ENCODE data around the gene TMEM213. TPM values are rescaled to one million over a fixed set of nuclear protein-coding genes. Genes with fewer than 3 reads are reported as not detected.

The TMEM213 gene
- total RNA-seq, 6 donors from 2014 or later = 0.49 to 6.1 (median 3.6) TPM; not detected in 2

- H3K27ac ChIP-seq = no peak overlapping the region
- peaks cover 0 to 2% (median 0%) of the 10 kb centered on the region in 4 donors for H3K36me3 ChIP-seq
- no peaks in the 10 kb centered on the region for H3K27me3 ChIP-seq
- DNase-seq = no peak
- H3K9me3 ChIP-seq = no peaks in the 10 kb centered on the region
- no peak for TF ChIP-seq EP300 (IDR thresholded peaks at IDR 0.05)
- no peak for TF ChIP-seq POLR2AphosphoS5 (IDR thresholded peaks at IDR 0.05)
- TF ChIP-seq, protein P1, sequence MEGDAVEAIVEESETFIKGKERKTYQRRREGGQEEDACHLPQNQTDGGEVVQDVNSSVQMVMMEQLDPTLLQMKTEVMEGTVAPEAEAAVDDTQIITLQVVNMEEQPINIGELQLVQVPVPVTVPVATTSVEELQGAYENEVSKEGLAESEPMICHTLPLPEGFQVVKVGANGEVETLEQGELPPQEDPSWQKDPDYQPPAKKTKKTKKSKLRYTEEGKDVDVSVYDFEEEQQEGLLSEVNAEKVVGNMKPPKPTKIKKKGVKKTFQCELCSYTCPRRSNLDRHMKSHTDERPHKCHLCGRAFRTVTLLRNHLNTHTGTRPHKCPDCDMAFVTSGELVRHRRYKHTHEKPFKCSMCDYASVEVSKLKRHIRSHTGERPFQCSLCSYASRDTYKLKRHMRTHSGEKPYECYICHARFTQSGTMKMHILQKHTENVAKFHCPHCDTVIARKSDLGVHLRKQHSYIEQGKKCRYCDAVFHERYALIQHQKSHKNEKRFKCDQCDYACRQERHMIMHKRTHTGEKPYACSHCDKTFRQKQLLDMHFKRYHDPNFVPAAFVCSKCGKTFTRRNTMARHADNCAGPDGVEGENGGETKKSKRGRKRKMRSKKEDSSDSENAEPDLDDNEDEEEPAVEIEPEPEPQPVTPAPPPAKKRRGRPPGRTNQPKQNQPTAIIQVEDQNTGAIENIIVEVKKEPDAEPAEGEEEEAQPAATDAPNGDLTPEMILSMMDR (IDR thresholded peaks at IDR 0.05) = no peak
- no peak for TF ChIP-seq POLR2A (IDR thresholded peaks at IDR 0.05)
- H3K4me1 ChIP-seq = peaks cover 3 to 9% (median 7%) of the 10 kb centered on the region in 4 donors
- WGBS, 2 donors = 85 to 90% methylated on average over 10 of the region's 10 CpGs
- ATAC-seq (ENCODE audit: low FRiP score in 2 of 2) = no peak
- H3K4me3 ChIP-seq = no peak overlapping the region
Observed at GRCh38 chr7:138832966-138833365, 35.2 kb downstream of the TMEM213 start.

GRCh38 chr7:138833596-138833995 lies 35.8 kb downstream of the TMEM213 start:
- no peak for DNase-seq
- no peaks in the 10 kb centered on the region for H3K27me3 ChIP-seq
- no peak overlapping the region for H3K4me3 ChIP-seq
- no peak for ATAC-seq (ENCODE audit: low FRiP score in 2 of 2)
- no peaks in the 10 kb centered on the region for H3K9me3 ChIP-seq
- TF ChIP-seq EP300 (IDR thresholded peaks at IDR 0.05) = no peak
- TF ChIP-seq POLR2AphosphoS5 (IDR thresholded peaks at IDR 0.05) = no peak
- TF ChIP-seq, protein P1 (IDR thresholded peaks at IDR 0.05) = no peak
- no peak for TF ChIP-seq POLR2A (IDR thresholded peaks at IDR 0.05)
- peaks cover 0 to 2% (median 0%) of the 10 kb centered on the region in 4 donors for H3K36me3 ChIP-seq
- no peak overlapping the region for H3K27ac ChIP-seq
- WGBS, 2 donors = 64 to 71% methylated on average over 5 of the region's 5 CpGs
- H3K4me1 ChIP-seq = peaks cover 7 to 14% (median 11%) of the 10 kb centered on the region in 4 donors

GRCh38 chr7:138834583-138834982 lies 36.8 kb downstream of the TMEM213 start:
- TF ChIP-seq EP300 (IDR thresholded peaks at IDR 0.05) = no peak
- TF ChIP-seq POLR2A (IDR thresholded peaks at IDR 0.05) = no peak
- TF ChIP-seq, protein P1 (IDR thresholded peaks at IDR 0.05) = no peak
- no peak for TF ChIP-seq POLR2AphosphoS5 (IDR thresholded peaks at IDR 0.05)
- peaks cover 0 to 2% (median 0%) of the 10 kb centered on the region in 4 donors for H3K36me3 ChIP-seq
- no peaks in the 10 kb centered on the region for H3K9me3 ChIP-seq

DNA sequence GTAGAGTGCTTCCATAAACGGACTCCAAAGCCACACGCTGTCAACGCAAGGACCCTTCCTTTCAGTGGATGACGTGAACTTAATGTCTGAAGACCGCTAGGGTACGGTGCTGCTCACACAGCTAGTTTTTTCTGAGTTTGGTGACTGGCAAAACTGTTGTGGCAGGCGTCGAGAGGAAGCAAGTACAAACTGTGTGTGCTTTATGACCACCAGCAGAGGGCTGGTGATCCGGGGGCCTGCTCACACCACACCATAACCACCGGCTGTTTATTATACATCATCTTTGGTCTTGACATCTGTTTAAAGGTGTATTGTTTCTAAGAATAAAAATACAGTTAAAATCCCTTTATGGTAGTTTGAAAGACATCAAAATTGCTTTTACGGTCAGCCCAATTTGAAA lies 37.3 kb downstream of the TMEM213 start:
- WGBS, 2 donors = 91 to 92% methylated on average over 11 of the region's 11 CpGs
- peaks cover 7 to 14% (median 11%) of the 10 kb centered on the region in 4 donors for H3K4me1 ChIP-seq
- no peak overlapping the region for H3K27ac ChIP-seq
- H3K27me3 ChIP-seq = no peaks in the 10 kb centered on the region
- ATAC-seq (ENCODE audit: low FRiP score in 2 of 2) (no peak), DNase-seq (no peak)
- no peak overlapping the region for H3K4me3 ChIP-seq
- TF ChIP-seq POLR2A (IDR thresholded peaks at IDR 0.05) (no peak), EP300 (IDR thresholded peaks at IDR 0.05) (no peak), POLR2AphosphoS5 (IDR thresholded peaks at IDR 0.05) (no peak)
- TF ChIP-seq, protein P1 (IDR thresholded peaks at IDR 0.05) = no peak
- no peaks in the 10 kb centered on the region for H3K9me3 ChIP-seq
- H3K36me3 ChIP-seq = peaks cover 0 to 2% (median 0%) of the 10 kb centered on the region in 4 donors

More at GRCh38 chr7:138834583-138834982, 36.8 kb downstream of the TMEM213 start:
- DNase-seq (no peak), ATAC-seq (ENCODE audit: low FRiP score in 2 of 2) (no peak)
- Histone ChIP-seq H3K4me1 (peaks cover 7 to 14% (median 11%) of the 10 kb centered on the region in 4 donors), H3K4me3 (no peak overlapping the region), H3K27ac (no peak overlapping the region), H3K27me3 (no peaks in the 10 kb centered on the region)
- 93 to 94% methylated on average over 9 of the region's 9 CpGs for WGBS, 2 donors

DNA sequence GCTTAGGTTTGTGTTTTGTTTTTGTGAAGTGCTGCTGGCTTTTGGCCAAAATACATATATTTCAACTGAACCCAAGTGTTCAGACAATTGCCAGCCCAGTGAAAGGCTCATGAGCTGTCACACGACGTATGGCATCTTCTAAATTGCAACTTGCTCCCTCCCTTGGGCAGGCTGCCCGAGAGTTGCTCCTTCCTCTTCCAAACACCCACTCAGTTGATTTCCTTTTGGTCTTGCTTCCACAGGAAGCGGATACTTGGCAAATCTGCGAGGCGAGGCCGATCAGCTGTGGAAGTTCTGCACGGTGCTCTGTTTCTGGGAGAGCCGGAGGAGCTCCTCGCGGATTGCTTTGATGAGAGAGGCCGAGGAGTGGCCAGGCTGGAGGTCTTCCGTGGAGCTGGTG lies 39.8 kb downstream of the TMEM213 start:
- WGBS, 2 donors = 42 to 47% methylated on average over 3 to 13 of the region's 13 CpGs
- Histone ChIP-seq H3K9me3 (no peaks in the 10 kb centered on the region), H3K4me1 (peaks cover 7 to 14% (median 11%) of the 10 kb centered on the region in 4 donors), H3K27ac (peak overlapping the region in 2 of 4 donors; percentile 17 to 36), H3K27me3 (no peaks in the 10 kb centered on the region), H3K36me3 (peaks cover 0 to 2% (median 0%) of the 10 kb centered on the region in 4 donors), H3K4me3 (peak overlapping the region in 3 of 4 donors; percentile 8 to 19 (median 11))
- no peak for TF ChIP-seq POLR2A (IDR thresholded peaks at IDR 0.05)
- TF ChIP-seq, protein P1 (IDR thresholded peaks at IDR 0.05) = no peak
- TF ChIP-seq POLR2AphosphoS5 (IDR thresholded peaks at IDR 0.05) = no peak
- no peak for TF ChIP-seq EP300 (IDR thresholded peaks at IDR 0.05)
- ATAC-seq (ENCODE audit: low FRiP score in 2 of 2) = peak in 1 of 2 donors; percentile 48
- no peak for DNase-seq

Measured in upper lobe of left lung (tissue), 6 donors.